Right ventricle myocardium inferior (tissue), 1 donor: ENCODE results near the gene METTL21C. TPM values are rescaled to one million over a fixed set of nuclear protein-coding genes. Genes with fewer than 3 reads are reported as not detected.

Experiments used
- ATAC-seq: fragments of 200-7000 bp; cut with Tn5 transposase; one replicate; pipeline ENCODE4 v1.9.1; 2020; ENCODE audit warnings: mild to moderate bottlenecking, moderate library complexity
- DNase-seq: peaks from one replicate; pipeline ENCODE4 v3.0.0; 2021; ENCODE audit errors: missing footprints
- intact Hi-C: fragments of 100-400 bp; cut with DNase I; formaldehyde crosslinking; loops from one replicate; pipeline ENCODE4 v1.11.0; 2022
- total RNA-seq: library from RNA; stranded (reverse); fragmentation: NEBNext Ultra II Directional; extraction: Animal tissue kit (Norgen Biotek cat#: 25700); gene quantifications from one replicate; pipeline ENCODE4 v1.2.1, GENCODE V29; 2021
- donor health status: DM: no; HTN: yes; CAD: no; lungs with severe emphysema.

The METTL21C gene
- total RNA-seq, 1 donor from 2014 or later, result not detected

DNA sequence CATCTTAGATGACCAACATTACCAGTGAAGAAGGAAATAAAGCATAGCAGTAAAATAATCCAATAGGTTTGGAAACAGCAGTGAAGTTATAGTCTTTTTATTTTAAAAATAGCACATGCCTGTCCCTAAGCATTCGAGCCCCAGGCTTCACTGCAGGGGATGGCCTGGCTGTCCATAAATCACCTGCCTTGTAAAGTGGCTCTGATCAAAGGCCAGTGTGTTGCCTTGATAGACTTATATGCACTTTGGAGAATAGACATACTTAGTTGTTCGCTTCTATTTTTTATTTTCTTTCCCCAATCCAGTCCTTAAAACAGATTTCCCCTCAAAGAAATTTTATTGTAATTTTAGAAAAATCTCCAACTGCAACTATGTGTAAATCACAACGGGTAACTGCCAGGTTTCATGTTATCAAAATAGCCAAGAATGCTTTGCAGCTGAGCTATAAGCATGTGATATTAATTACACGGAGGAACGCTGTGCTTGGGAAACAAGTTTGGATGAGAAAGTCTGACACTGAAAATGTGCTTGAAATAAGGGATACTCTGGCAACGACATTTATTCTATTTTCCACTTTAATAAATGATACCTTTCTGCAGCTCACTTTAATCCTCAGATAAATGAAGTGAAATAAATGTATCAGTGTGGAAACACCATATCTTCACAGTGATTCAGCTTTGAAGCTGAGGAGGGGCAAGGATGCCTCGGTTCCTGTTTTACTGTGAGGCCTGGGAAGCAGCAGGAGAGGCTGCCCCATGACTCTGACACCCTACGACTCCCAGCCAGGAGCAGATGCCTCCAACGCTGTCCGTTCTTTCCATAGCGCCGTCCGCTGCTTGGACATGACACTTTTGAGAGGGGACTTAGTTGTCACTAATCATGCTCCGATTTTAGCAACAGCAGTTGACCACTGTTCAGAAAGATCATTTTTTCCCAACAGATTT lies 5.5 kb upstream of the METTL21C start:
- DNase-seq (no peak), ATAC-seq (no peak)
- intact Hi-C loops, result no loop called here

DNA sequence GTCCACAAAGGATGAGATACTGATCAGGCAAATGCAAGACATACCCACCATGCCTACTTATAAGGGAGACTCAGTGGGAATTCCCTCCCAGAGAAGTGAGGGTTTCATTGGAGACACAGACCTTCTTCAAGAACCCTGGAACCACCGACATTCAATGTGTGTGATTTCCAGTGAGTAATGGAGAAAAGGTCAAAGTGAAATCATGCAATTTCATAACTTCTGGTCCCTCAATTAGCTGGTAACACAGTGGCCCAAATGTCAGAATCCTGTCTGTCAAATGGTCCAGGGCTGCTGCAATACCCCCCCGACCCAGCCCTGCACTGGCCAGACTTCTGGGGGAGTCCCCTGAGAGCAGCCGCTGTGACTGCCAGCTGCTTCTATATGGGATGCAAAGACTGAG lies 4.7 kb upstream of the METTL21C start:
- ATAC-seq, result no peak
- no peak for DNase-seq
- intact Hi-C loops, result no loop called here

GRCh38 chr13:102698649-102698980 lies 3.8 kb upstream of the METTL21C start:
- DNase-seq (no peak), ATAC-seq (no peak)
- intact Hi-C loops, result no loop called here

DNA sequence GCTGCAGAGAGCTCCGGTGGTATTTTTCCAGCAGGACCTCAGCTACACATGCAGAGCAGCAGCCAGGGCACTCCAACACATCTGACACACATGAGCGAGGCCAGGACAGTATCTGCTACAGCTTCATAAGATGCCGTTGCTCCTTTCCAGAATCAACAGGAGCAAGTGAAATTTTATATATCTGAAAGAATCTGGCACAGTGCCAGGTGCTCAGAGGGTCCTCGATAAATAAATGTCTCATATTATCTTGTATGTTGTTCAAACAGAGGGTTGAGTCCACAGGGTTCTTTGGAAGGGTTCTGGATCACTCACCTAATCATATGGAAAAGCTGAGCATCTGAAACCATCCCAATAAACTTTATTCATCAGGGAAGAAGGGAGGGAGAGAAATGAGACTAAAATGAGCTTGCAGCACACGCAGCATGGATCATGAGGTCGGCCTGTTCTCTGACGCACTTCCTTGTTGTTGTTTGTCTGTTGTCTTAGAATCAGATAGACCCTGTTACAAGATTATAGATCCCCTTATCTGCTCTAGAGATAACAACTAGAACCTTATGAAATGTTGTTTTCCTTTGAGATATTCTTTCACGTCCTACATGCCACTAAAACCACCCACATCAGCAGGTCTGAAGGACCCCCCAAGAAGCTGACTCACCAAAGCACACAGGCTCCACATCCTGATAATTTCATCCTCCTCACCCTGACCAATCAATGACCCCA lies 3.2 kb upstream of the METTL21C start:
- DNase-seq, result no peak
- intact Hi-C loops, result no loop called here
- ATAC-seq, result no peak

DNA sequence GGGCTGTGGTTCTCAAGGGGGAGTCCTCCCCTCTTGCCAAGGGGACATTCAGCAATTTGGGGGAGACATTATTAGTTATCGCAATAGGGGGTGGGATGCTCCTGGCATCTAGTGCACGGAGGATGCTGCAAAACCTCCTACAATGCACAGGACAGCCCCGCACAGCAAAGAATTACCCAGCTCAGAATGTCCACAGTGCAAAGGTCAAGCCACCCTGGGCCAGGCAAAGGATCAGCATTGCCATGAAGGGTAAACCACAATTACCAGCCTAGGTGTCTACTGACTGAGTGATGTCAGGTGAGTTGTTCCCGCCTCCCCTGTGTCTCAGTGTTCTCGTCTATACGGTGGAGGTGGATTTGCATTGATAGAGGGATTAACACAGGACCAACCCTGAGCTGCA lies 2.4 kb upstream of the METTL21C start:
- ATAC-seq (no peak), DNase-seq (no peak)
- intact Hi-C loops, result no loop called here

GRCh38 chr13:102696465-102696864 lies 1.6 kb upstream of the METTL21C start:
- ATAC-seq, result no peak
- intact Hi-C loops, result no loop called here
- DNase-seq, result no peak

GRCh38 chr13:102693776-102694175 lies 1.1 kb downstream of the METTL21C start:
- ATAC-seq (no peak), DNase-seq (no peak)
- intact Hi-C loops, result no loop called here

DNA sequence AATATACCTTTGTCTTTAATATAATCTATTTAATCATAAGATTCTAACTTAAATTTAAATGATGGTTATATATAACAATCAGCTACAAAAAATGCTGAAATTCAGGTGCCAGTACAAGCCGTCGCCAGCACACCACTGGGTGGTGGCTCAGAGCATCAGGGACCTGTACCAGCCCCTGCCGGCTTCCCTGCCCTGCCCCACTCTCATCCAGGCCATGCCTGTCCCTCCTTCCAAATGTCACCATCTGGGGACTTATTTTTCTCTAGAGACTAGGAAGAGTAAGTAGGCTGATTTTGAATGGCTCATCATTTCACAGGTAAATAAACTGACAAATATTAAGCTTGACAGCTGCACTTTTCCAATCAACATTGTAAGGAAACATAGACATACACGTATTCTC lies 1.6 kb downstream of the METTL21C start:
- DNase-seq (no peak), ATAC-seq (no peak)
- intact Hi-C loops, result no loop called here

DNA sequence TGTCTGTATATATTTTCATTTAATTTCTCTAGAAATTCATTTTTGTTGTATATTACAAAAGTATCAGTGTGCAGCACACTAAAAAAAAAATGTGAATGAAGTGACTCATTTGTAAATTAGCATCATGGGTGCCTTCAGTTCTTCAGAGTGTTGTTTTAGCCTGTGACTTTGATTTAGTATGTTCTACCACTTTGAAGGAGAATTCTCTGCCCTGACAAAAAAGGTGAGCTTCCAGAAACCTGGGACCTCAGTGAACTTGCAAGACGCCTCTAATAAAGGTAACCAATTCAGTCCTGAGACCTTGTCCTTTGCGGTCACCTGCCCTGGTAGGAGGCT lies 2.4 kb downstream of the METTL21C start:
- DNase-seq (no peak), ATAC-seq (no peak)
- intact Hi-C loops, result no loop called here

DNA sequence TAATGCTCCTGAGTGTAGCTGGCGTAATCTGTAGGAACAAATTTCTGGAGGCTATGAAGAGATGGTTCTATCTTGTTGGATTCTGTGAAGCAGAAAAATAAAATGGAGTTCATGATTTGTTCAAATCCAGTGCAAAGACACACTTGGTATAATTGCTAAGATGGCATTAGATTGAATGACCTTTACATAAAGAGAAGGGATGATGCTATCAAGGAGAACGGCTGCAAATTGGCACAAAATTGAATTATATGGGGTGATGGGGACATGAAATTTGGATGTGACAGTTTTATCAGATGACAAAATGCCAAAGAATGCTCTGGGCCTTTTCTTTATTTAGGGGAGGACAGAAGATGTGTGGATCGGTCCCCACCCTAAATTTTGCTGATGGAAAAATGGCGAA lies 4.0 kb downstream of the METTL21C start:
- ATAC-seq (no peak), DNase-seq (no peak)
- intact Hi-C loops, result no loop called here

DNA sequence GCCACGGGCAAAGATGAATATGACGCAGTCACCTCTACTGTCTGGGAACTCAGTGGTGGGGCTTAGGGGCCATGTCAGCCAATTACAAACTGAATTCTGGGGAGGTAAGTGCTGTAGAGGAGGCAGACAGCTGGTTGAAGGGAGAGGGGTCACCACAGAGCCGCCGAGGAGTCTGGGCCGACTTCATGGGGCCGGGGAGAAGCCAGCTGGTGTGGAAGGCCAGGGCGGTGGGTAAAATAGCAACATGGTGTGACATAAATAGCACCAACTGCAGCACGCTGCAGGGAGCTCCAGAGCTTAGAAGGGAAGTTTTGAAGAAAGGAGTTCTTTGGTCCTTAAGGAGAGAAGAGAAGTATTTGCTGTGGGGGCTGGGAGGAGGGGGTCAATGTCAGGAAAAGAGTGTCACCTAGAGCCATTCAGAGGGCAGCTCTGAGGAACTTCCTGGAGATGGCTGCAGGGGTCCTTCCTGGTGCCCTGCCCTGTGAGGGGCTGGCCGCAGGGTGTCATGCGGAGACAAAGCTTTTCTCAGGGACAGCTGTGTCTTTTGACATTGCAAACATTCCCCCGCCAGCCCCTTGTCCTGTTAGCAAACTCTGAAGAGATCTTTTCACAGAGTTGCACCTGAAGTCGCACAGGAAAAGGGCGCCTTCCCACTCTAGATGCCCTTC lies 6.4 kb downstream of the METTL21C start:
- ATAC-seq (no peak), DNase-seq (no peak)
- intact Hi-C loops, result no loop called here

GRCh38 chr13:102687520-102687919 lies 7.3 kb downstream of the METTL21C start:
- no peak for ATAC-seq

DNA sequence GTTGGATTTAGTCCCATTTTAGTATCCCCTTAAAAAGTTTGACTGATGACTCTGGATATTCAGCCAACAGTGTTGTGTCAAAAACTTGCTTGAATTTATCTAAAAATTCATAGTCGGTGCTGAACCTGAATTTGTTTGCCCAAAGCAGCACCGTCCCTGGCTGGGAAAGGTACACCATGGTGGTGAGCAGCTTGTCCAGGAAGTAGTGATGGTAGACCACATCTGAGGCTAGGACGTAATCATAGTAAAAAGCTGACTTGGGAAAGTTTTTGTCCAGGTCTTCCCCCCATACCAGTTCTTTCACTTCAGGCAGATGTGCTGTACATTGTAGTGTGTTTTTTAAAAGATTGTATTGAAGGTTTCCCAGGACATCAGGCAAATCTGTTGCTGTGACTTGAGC lies 8.8 kb downstream of the METTL21C start:
- no peak for DNase-seq
- ATAC-seq, result no peak
- intact Hi-C loops, result no loop called here

More at GRCh38 chr13:102687520-102687919, 7.3 kb downstream of the METTL21C start:
- DNase-seq, result no peak
- intact Hi-C loops, result no loop called here

GRCh38 chr13:102683637-102684036 lies 11.2 kb downstream of the METTL21C start:
- ATAC-seq (no peak), DNase-seq (no peak)
- intact Hi-C loops, result no loop called here

- ATAC-seq (no peak), DNase-seq (no peak)
- intact Hi-C loops, result no loop called here
Measured at GRCh38 chr13:102682727-102683126, 12.1 kb downstream of the METTL21C start.

- intact Hi-C loops, result no loop called here
- ATAC-seq, result no peak
- no peak for DNase-seq
Measured at GRCh38 chr13:102682211-102682610, 12.6 kb downstream of the METTL21C start.

DNA sequence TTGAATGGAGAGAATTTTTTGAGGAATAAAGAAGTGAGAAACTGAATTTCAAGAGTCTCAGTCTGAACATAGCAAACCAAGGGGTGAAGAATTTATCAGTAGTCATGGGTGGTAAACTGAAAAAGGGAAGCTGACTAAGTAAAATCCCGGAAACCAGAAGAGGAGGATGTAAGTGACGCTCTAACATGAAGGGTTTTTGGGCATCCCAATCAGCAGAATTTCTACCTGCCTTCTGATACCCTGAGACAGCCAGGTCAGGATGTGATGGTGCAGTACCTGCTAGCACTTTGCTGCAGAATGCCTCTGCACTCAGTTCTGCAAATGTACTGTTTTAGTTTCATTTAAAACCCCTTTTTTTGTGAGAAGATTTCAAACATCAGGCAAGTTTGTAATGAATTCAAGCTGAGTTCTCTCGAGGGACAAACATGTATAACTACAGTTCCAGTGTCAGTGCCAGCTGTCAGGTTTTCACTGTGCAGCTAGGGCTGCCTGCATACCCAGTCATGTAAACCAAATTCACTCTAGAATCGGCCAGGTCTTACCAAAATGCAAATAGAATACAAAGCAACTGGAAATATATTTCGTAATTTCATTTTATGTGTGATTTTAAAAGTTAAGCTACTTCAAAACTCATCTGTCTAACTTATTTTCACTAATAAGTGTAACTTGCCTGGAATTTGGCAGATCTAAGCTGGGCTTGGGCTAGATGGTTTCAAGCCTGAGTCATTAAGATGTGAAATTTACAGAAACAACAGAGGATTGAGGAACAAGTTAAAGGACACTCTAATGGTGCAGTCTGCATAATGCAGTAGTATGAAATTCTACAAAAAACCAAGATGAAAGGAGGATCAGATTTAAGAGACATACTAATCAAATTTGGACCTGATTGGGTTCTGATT lies 13.8 kb downstream of the METTL21C start:
- DNase-seq, result no peak
- no peak for ATAC-seq
- intact Hi-C loops, result no loop called here

- no peak for ATAC-seq
- DNase-seq, result no peak
- intact Hi-C loops, result no loop called here
Measured at GRCh38 chr13:102680133-102680717, 14.6 kb downstream of the METTL21C start.
